Measurements from ENCODE around the gene MYL10. TPM values are rescaled to one million over a fixed set of nuclear protein-coding genes. Genes with fewer than 3 reads are reported as not detected.

The MYL10 gene
- total RNA-seq, 1 donor from 2014 or later = not detected

DNA sequence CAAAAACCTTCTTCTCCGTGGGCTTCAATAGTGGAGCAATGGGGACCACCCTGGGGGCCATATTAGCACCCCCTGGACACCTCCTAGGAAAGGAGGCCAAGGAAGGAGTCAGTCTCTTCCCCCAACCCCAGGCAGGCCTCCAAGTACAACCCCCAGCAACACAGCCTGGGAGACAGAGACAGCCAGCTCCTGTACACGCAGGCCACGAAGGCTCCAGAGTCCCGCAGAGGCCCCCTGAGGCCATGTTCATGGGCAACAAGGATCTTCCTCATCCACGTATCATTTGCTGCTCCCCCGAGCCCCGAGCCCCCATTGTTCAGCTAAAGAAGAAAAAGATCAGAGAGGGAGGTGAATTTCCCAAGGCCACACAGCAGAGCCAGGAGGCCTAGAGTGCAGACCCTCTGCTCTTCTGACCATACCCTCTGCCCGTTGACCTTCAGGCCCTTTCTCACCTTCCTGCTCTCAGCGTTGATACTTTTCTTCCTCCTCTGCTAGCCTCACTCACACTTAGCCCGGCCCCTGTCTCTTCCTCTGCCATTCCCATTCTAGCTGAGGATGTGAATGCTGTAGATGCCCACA is 35.9 kb upstream of the MYL10 start:
- H3K4me1 Mint-ChIP-seq (ENCODE audit: unreplicated experiment) = no peaks in the 10 kb centered on the region
- TF ChIP-seq, protein P1, sequence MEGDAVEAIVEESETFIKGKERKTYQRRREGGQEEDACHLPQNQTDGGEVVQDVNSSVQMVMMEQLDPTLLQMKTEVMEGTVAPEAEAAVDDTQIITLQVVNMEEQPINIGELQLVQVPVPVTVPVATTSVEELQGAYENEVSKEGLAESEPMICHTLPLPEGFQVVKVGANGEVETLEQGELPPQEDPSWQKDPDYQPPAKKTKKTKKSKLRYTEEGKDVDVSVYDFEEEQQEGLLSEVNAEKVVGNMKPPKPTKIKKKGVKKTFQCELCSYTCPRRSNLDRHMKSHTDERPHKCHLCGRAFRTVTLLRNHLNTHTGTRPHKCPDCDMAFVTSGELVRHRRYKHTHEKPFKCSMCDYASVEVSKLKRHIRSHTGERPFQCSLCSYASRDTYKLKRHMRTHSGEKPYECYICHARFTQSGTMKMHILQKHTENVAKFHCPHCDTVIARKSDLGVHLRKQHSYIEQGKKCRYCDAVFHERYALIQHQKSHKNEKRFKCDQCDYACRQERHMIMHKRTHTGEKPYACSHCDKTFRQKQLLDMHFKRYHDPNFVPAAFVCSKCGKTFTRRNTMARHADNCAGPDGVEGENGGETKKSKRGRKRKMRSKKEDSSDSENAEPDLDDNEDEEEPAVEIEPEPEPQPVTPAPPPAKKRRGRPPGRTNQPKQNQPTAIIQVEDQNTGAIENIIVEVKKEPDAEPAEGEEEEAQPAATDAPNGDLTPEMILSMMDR (conservative IDR thresholded peaks at IDR 0.05) = no peak
- H3K36me3 Mint-ChIP-seq = no peaks in the 10 kb centered on the region
- no peak for DNase-seq (ENCODE audit: extremely low spot score, unreplicated experiment)
- H3K4me3 Mint-ChIP-seq = no peak overlapping the region
- H3K27me3 Mint-ChIP-seq = peaks cover 10% of the 10 kb centered on the region
- no peak overlapping the region for H3K27ac Mint-ChIP-seq
- peaks cover 9% of the 10 kb centered on the region for H3K9me3 Mint-ChIP-seq

DNA sequence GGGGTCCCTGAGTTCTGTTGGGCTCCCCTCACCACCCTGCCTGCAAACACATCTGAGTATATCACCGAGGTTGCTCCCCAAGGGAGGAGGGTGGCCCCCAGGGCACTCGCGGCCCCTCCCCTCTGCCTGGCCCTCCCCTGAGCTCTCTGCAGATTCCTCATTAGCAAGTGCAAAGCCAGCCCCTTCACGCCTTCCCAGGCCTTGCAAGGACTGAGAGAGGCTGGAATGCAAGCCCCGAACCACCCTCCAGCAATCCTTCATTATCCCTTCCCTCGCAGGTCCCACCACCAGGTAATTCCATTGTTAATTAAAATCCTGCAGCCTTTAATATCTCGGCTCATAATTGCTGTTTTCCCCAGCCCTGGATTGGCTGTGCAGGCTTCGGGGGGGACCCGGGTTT is 35.3 kb upstream of the MYL10 start:
- Mint-ChIP-seq H3K27ac (no peak overlapping the region), H3K27me3 (peaks cover 10% of the 10 kb centered on the region), H3K9me3 (peaks cover 9% of the 10 kb centered on the region), H3K4me1 (ENCODE audit: unreplicated experiment) (no peaks in the 10 kb centered on the region), H3K36me3 (no peaks in the 10 kb centered on the region), H3K4me3 (no peak overlapping the region)
- no peak for DNase-seq (ENCODE audit: extremely low spot score, unreplicated experiment)
- TF ChIP-seq, protein P1 (conservative IDR thresholded peaks at IDR 0.05) = no peak

DNA sequence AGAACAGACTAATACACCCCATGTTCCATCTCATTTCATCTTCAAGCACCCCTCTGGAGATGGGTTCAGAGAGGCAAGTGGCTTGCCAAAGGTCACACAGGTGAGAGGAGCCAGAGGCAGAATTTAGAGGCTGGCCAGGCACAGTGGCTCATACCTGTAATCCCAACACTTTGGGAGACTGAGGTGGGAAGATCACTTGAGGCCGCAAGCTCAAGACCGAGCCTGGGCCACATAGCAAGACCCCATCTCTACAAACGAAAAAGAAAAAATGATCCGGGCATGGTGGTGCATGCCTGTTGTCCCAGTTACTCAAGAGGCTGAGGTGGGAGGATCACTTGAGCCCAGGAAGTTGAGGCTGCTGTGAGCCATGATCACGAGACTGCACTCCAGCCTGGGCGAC is 34.7 kb upstream of the MYL10 start:
- peaks cover 9% of the 10 kb centered on the region for H3K9me3 Mint-ChIP-seq
- H3K27ac Mint-ChIP-seq = no peak overlapping the region
- H3K4me3 Mint-ChIP-seq = no peak overlapping the region

DNA sequence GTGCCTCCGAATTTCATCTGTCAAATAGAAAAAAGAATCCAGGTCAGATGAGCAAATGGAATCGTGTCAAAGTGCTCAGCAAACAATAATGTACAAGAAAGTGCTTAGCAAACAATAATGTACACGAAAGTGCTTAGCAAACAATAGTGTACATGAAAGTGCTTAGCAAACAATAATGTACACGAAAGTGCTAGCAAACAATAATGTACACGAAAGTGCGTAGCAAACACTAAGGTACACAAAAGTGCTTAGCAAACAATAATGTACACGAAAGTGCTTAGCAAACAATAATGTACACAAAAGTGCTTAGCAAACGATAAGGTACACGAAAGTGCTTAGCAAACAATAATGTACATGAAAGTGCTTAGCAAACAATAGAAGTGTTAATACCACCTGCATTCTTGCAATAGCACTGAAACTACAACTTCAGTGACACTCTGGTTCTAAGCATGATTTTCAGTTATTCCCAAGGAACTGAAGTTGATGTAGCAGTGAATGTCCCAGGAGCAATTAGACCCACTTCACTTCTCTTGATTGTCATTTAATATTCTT is 33.4 kb upstream of the MYL10 start:
- no peak overlapping the region for H3K27ac Mint-ChIP-seq
- H3K36me3 Mint-ChIP-seq = no peaks in the 10 kb centered on the region
- peaks cover 5% of the 10 kb centered on the region for H3K9me3 Mint-ChIP-seq
- H3K4me1 Mint-ChIP-seq (ENCODE audit: unreplicated experiment) = no peaks in the 10 kb centered on the region
- DNase-seq (ENCODE audit: extremely low spot score, unreplicated experiment) = no peak
- TF ChIP-seq, protein P1 (conservative IDR thresholded peaks at IDR 0.05) = no peak
- no peak overlapping the region for H3K4me3 Mint-ChIP-seq
- H3K27me3 Mint-ChIP-seq = peaks cover 10% of the 10 kb centered on the region

More for the DNA sequence above, 34.7 kb upstream of the MYL10 start:
- Mint-ChIP-seq H3K36me3 (no peaks in the 10 kb centered on the region), H3K27me3 (peaks cover 10% of the 10 kb centered on the region), H3K4me1 (ENCODE audit: unreplicated experiment) (no peaks in the 10 kb centered on the region)
- TF ChIP-seq, protein P1 (conservative IDR thresholded peaks at IDR 0.05) = no peak
- no peak for DNase-seq (ENCODE audit: extremely low spot score, unreplicated experiment)

DNA sequence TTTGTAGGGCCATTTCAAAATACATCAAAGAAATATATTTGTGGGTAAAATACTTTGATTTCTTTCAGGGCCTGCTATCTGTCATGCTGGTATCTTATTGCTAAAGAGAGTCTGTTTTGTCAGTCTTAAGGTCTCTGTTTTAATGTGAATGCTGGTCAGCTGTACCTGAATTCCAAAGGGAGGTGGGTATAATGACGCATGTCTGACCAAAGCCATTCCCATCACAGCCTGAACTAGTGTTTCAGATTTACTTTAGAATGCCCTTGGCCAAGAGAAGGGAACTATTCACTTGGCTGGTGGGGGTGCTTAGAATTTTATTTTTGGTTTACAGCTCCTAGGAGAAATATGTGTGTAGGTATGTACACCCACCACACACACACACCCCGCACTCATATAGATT is 30.6 kb upstream of the MYL10 start:
- H3K9me3 Mint-ChIP-seq = peaks cover 5% of the 10 kb centered on the region
- H3K4me1 Mint-ChIP-seq (ENCODE audit: unreplicated experiment) = no peaks in the 10 kb centered on the region
- TF ChIP-seq, protein P1 (conservative IDR thresholded peaks at IDR 0.05) = no peak
- H3K27ac Mint-ChIP-seq = no peak overlapping the region
- DNase-seq (ENCODE audit: extremely low spot score, unreplicated experiment) = no peak
- H3K27me3 Mint-ChIP-seq = peaks cover 6% of the 10 kb centered on the region
- H3K4me3 Mint-ChIP-seq = no peak overlapping the region
- no peaks in the 10 kb centered on the region for H3K36me3 Mint-ChIP-seq
